GM12878 (cell line): ENCODE results near the gene CCDC149. TPM values are rescaled to one million over a fixed set of nuclear protein-coding genes. Genes with fewer than 3 reads are reported as not detected.

Experiments used
- ATAC-seq: fragments of 200-7000 bp; cut with Tn5 transposase; 3 replicates; pipeline ENCODE4 v1.9.1; 2020; ENCODE audit warnings: mild to moderate bottlenecking, moderate library complexity
- BruUV-seq: library from RNA; stranded (reverse); fragments of 400-500 nt; replicated peaks from 2 replicates; lab custom pipeline; 2021; lab: Mats Ljungman, UMichigan
- CTCF ChIA-PET: fragments of 300-600 bp; sonication (Branson Sonifier 250); formaldehyde crosslinking; extraction: SDS; loops from one replicate; lab custom pipeline; 2021; ENCODE audit warnings: inconsistent platforms; lab: Yijun Ruan, JAX
- POLR2A ChIA-PET: fragments of 350-600 bp; formaldehyde crosslinking; extraction: SDS; loops from one replicate; lab custom pipeline; 2021; ENCODE audit warnings: inconsistent platforms; lab: Charles Lee
- RAD21 ChIA-PET: fragments of 300-600 bp; sonication (Branson Sonifier 250); formaldehyde crosslinking; loops from one replicate; lab custom pipeline; 2023; ENCODE audit warnings: antibody characterized with exemption; ENCODE audit not compliant: unreplicated experiment; lab: Charles Lee
- SMC1A ChIA-PET: fragments of 300-600 bp; sonication (Branson Sonifier 250); formaldehyde crosslinking; loops from one replicate; lab custom pipeline; 2023; ENCODE audit not compliant: unreplicated experiment, uncharacterized antibody; lab: Charles Lee
- DNase-seq: peaks from one replicate; pipeline ENCODE4 v3.0.0-alpha.2; 2011; ENCODE audit warnings: low read depth, low spot score
- FAIRE-seq: peaks from 3 replicates; lab custom pipeline; 2011; peaks lifted over from hg19 to GRCh38; lab: Jason Lieb, UNC
- H2AFZ ChIP-seq: 2 replicates; pipeline ENCODE4 v1.6.0; 2011; ENCODE audit warnings: low read depth, low read length, control low read depth; ENCODE audit not compliant: control insufficient read depth
- H3K27ac ChIP-seq: 2 replicates; pipeline ENCODE4 v1.5.1; 2011; ENCODE audit warnings: control low read depth; ENCODE audit not compliant: control insufficient read depth, insufficient read depth
- H3K27me3 ChIP-seq, 2 experiments: replicated peaks in 1 of 2; 2 replicates each; pipeline versions ENCODE4 v1.6.0 to v1.6.1; 2011; ENCODE audit warnings: low read length in 1 of 2; ENCODE audit not compliant: control insufficient read depth in 2 of 2, insufficient read depth in 2 of 2
- H3K36me3 ChIP-seq, 2 experiments: 2 replicates each; pipeline ENCODE4 v1.5.1; 2011; ENCODE audit warnings: low read length in 1 of 2; ENCODE audit not compliant: control insufficient read depth in 2 of 2, insufficient read depth in 2 of 2
- H3K4me1 ChIP-seq: 2 replicates; pipeline ENCODE4 v1.6.1; 2011; ENCODE audit warnings: mild to moderate bottlenecking, low read length, moderate library complexity, mixed read lengths; ENCODE audit not compliant: control insufficient read depth, insufficient read depth
- H3K4me2 ChIP-seq: 2 replicates; pipeline ENCODE4 v1.6.0; 2011; ENCODE audit warnings: control low read depth; ENCODE audit not compliant: control insufficient read depth, insufficient read depth
- H3K4me3 ChIP-seq: fragments of 200-600 bp; sonication (generic); 2 replicates; pipeline ENCODE4 v1.5.1; 2016
- H3K79me2 ChIP-seq: 2 replicates; pipeline ENCODE4 v1.6.0; 2011; ENCODE audit warnings: low read length; ENCODE audit not compliant: control insufficient read depth, insufficient read depth
- H3K9ac ChIP-seq: 2 replicates; pipeline ENCODE4 v1.8.0; 2011; ENCODE audit warnings: low read length, control low read depth, mixed read lengths; ENCODE audit not compliant: control insufficient read depth, insufficient read depth
- H3K9me3 ChIP-seq: replicated peaks from 3 replicates; pipeline ENCODE4 v1.5.1; 2011; ENCODE audit warnings: mild to moderate bottlenecking, low read length; ENCODE audit not compliant: control insufficient read depth, insufficient read depth
- H4K20me1 ChIP-seq: 2 replicates; pipeline ENCODE4 v1.6.0; 2011; ENCODE audit not compliant: control insufficient read depth, insufficient read depth
- ATF3 ChIP-seq: IDR thresholded peaks from 2 replicates; pipeline ENCODE4 v1.6.1; 2011; ENCODE audit warnings: low read depth, mild to moderate bottlenecking, low read length, moderate library complexity, borderline replicate concordance; ENCODE audit errors: extremely low read depth
- IKZF2 ChIP-seq, 2 experiments: fragments of 450-650 bp; IDR thresholded peaks; 2 replicates each; pipeline ENCODE4 v1.6.1; 2017; ENCODE audit warnings: mild to moderate bottlenecking in 2 of 2, moderate library complexity in 2 of 2
- KAT2A ChIP-seq: conservative IDR thresholded peaks from 2 replicates; pipeline ENCODE4 v1.6.1; 2011; ENCODE audit warnings: low read depth, low read length; ENCODE audit not compliant: control insufficient read depth
- MYC ChIP-seq: IDR thresholded peaks from 2 replicates; pipeline ENCODE4 v1.6.1; 2011; ENCODE audit warnings: mild to moderate bottlenecking, low read length, moderate library complexity, inconsistent platforms; ENCODE audit not compliant: insufficient read depth, insufficient replicate concordance, insufficient read length, severe bottlenecking
- NBN ChIP-seq: fragments of 450-650 bp; IDR thresholded peaks from 2 replicates; pipeline ENCODE4 v1.6.1; 2016
- NR2F1 ChIP-seq: fragments of 450-650 bp; conservative IDR thresholded peaks from 2 replicates; pipeline ENCODE4 v1.6.1; 2017; ENCODE audit warnings: mild to moderate bottlenecking
- SIN3A ChIP-seq: IDR thresholded peaks from 2 replicates; pipeline ENCODE4 v1.6.1; 2012; ENCODE audit warnings: low read depth, low read length, improper control_type of control experiment
- SMAD5 ChIP-seq: IDR thresholded peaks from 2 replicates; pipeline ENCODE4 v1.6.1; 2016; ENCODE audit warnings: antibody characterized with exemption, low read depth
- STAT3 ChIP-seq: IDR thresholded peaks from 2 replicates; pipeline ENCODE4 v1.6.1; 2011; ENCODE audit warnings: low read depth, low read length, improper control_type of control experiment
- WGBS: methylation state at CpG from one replicate; pipeline ENCODE4 v1.1.6; 2016; ENCODE audit warnings: low lambda C conversion rate; ENCODE audit not compliant: insufficient replicate concordance, insufficient coverage; ENCODE audit errors: missing lambda C conversion rate; 5-methylcytosine and 5-hydroxymethylcytosine counted together
- in situ Hi-C: fragments of 300-500 bp; cut with MboI; formaldehyde crosslinking; loops from 9 replicates; pipeline ENCODE4 v1.14.3; 2018; ENCODE audit warnings: mixed read lengths
- intact Hi-C: fragments of 100-400 bp; cut with micrococcal nuclease; formaldehyde crosslinking; loops from one replicate; pipeline ENCODE4 v1.14.2; 2022; ENCODE audit not compliant: unreplicated experiment
- polyA plus RNA-seq, 11 experiments: library from polyadenylated mRNA; depleted of rRNA in 4 of 11; unstranded in 6 of 11; stranded (reverse) in 5 of 11; fragments of >200 nt; fragmentation: Nextera tagmentation in 4 of 11; fragmentation: Illumina TruSeq in 1 of 11; extraction: Ambion mirVana in 4 of 11; extraction: Trizol in 1 of 11; gene quantifications; 1 replicate in 1 of 11; 2 replicates in 10 of 11; pipeline versions ENCODE4 v1.2.1 to v1.2.3, GENCODE V29; 2011 to 2016; ENCODE audit warnings: inconsistent platforms in 2 of 11, missing spikeins in 2 of 11, low read depth in 1 of 11
- total RNA-seq, 4 experiments: library from RNA; depleted of rRNA in 3 of 4; stranded (reverse); fragments of >200 nt in 3 of 4; fragmentation: Illumina TruSeq in 1 of 4; extraction: Trizol in 1 of 4; gene quantifications; 2 replicates each; pipeline versions ENCODE4 v1.2.1 to v1.2.3, GENCODE V29; 2013 to 2021
- TF ChIP-seq, protein P1 (sequence below): fragments of 450-650 bp; formaldehyde crosslinking; IDR thresholded peaks from 2 replicates; pipeline ENCODE4 v1.5.0; 2022; ENCODE audit warnings: mild to moderate bottlenecking, missing genetic modification characterization

CCDC149 gene
- total and polyA plus RNA-seq, 10 of the 15 experiments (the other 5 are each of a cell fraction or from before 2014, with no cell fraction given), result 0.03 to 0.04 (median 0.04) TPM; not detected in 7

DNA sequence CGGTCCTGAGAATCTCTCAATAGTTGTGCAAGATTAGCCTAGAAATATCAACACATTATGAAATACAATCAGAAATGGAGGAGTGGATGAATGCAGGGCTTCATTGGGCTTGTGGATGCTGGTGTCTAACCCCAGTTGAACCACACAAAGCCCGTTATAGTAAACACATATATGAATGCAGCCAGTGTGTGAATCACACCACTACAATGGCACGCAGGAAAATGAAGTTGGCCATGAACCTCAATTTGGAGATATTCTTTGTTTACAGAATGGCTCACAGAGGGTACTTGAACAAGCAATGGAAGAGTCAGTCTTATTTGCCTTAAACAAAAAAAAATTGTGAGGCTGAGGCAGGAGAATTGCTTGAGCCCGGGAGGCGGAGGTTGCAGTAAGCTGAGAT, 59.7 kb downstream of the CCDC149 start:
- no peak overlapping the region for H3K4me2 ChIP-seq
- WGBS, result 73% methylated on average over 5 of the region's 5 CpGs
- no peaks in the 10 kb centered on the region for H3K79me2 ChIP-seq
- ChIA-PET RAD21 (no interaction called here), POLR2A (interaction anchor here (0.6 kb wide), 1 partner anchor 187 kb away, joined by 4 read pairs; no protein-coding TSS in a partner anchor), CTCF (no interaction called here), SMC1A (no interaction called here)
- intact Hi-C loops (no loop called here), in situ Hi-C loops (no loop called here)
- DNase-seq (no peak), FAIRE-seq (no peak), ATAC-seq (no peak)
- H3K4me3 ChIP-seq, result no peak overlapping the region
- BruUV-seq, result no TSS peak
- TF ChIP-seq ATF3 (no peak), SMAD5 (no peak)
- no peaks in the 10 kb centered on the region for H4K20me1 ChIP-seq
- no peaks in the 10 kb centered on the region for H3K9me3 ChIP-seq
- no peaks in the 10 kb centered on the region for H3K27me3 ChIP-seq
- no peak overlapping the region for H3K27ac ChIP-seq
- H3K9ac ChIP-seq, result no peak overlapping the region
- H3K4me1 ChIP-seq, result peaks cover 11% of the 10 kb centered on the region
- H2AFZ ChIP-seq, result no peak overlapping the region
- H3K36me3 ChIP-seq, result no peaks in the 10 kb centered on the region

DNA sequence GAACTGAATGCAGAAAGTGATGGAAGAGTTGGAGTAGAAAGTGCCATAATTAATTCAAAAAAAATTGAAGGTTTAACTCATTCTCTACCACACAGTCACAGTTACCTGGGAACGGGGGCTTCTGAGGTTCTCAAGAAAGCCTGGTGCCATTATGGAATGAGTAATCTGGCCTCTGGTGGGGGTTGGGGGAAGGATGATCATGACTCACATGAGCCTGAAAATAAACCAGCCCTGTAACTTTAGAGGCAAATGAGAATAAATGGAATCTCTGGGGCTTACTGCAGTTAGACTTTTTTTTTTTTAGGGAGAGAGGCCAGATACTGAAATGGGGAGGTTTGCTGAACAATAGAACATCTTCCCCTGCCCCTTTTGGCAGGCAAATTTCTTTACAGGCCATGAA, 62.2 kb downstream of the CCDC149 start:
- Histone ChIP-seq H3K4me1 (no peaks in the 10 kb centered on the region), H3K9ac (no peak overlapping the region), H3K4me3 (no peak overlapping the region), H3K9me3 (no peaks in the 10 kb centered on the region), H3K27me3 (no peaks in the 10 kb centered on the region), H3K27ac (no peak overlapping the region), H3K4me2 (no peak overlapping the region)
- FAIRE-seq, result no peak
- WGBS, result 29% methylated on average over 1 of the region's 1 CpG
- ChIA-PET RAD21 (no interaction called here), CTCF (no interaction called here), POLR2A (no interaction called here)
- TF ChIP-seq KAT2A (no peak), NR2F1 (no peak), STAT3 (no peak), NBN (no peak), MYC (no peak), SIN3A (no peak), IKZF2 (IDR thresholded peaks at IDR 0.05) (no peak)
- TF ChIP-seq, protein P1, sequence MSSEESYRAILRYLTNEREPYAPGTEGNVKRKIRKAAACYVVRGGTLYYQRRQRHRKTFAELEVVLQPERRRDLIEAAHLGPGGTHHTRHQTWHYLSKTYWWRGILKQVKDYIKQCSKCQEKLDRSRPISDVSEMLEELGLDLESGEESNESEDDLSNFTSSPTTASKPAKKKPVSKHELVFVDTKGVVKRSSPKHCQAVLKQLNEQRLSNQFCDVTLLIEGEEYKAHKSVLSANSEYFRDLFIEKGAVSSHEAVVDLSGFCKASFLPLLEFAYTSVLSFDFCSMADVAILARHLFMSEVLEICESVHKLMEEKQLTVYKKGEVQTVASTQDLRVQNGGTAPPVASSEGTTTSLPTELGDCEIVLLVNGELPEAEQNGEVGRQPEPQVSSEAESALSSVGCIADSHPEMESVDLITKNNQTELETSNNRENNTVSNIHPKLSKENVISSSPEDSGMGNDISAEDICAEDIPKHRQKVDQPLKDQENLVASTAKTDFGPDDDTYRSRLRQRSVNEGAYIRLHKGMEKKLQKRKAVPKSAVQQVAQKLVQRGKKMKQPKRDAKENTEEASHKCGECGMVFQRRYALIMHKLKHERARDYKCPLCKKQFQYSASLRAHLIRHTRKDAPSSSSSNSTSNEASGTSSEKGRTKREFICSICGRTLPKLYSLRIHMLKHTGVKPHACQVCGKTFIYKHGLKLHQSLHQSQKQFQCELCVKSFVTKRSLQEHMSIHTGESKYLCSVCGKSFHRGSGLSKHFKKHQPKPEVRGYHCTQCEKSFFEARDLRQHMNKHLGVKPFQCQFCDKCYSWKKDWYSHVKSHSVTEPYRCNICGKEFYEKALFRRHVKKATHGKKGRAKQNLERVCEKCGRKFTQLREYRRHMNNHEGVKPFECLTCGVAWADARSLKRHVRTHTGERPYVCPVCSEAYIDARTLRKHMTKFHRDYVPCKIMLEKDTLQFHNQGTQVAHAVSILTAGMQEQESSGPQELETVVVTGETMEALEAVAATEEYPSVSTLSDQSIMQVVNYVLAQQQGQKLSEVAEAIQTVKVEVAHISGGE (CRISPR knock-in tag), result no peak
- TF ChIP-seq, all 136 proteins: peak for 0
- Histone ChIP-seq H3K36me3 (no peaks in the 10 kb centered on the region), H3K79me2 (no peaks in the 10 kb centered on the region), H4K20me1 (no peaks in the 10 kb centered on the region), H2AFZ (no peak overlapping the region)
- in situ Hi-C loops, result no loop called here
- intact Hi-C loops, result no loop called here
- no TSS peak for BruUV-seq
- ATAC-seq (no peak), DNase-seq (no peak)
- SMC1A ChIA-PET, result no interaction called here
